ENCODE results near the gene LARP4B.

DNA sequence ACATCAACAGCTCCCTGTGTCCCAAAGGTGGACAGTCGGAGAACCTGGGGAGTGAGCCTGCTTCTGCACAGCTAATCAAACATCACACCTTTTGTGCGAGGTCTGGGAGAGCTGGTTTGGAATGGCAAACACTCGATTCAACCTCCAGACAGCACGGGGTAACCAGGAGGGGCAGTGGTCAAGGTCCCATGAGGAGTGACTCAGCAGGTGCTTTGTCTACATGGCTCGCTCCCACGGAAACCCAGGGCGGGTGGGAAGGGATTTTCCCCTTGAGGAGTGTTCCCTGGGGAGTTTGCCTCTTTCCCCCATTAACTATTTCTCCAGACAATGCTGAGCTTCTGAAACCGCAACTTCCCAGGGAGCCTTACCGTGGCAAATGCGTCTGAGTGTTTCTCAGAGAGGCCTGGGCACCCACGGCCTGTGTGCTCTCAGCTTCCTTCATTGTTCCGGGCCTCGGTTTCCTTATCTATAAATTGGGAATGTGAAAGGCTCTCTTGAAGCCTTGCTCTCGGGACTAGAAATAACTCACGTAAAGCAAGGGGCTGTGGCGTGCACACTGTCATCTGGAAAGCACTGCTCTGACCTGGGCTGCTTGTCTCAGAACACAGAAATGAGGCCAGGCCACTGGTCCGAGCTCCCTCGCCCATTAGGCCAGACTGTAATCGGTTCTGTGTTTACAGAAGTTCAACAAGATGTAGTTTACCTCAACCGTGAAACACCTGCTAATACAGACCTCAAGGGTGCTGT is 42.7 kb upstream of the LARP4B start:
- no peak for TF ChIP-seq CTCF (IDR thresholded peaks at IDR 0.05)
- TF ChIP-seq POLR2A (IDR thresholded peaks at IDR 0.05) = no peak

Measured in vagina (tissue), 2 donors.